NK-92 (cell line): ENCODE results near the gene RNASE12.
"Not testable (repeated sequence)": the region's sequence is repeated elsewhere in the genome, so short reads cannot be mapped to it uniquely, and the experiment has no call there.

Experiments used
- DNase-seq: peaks from one replicate; lab custom pipeline; 2025; ENCODE audit not compliant: unreplicated experiment; lab: John Stamatoyannopoulos, UW

The RNASE12 gene

GRCh38 chr14:20583142-20583541, 8.0 kb downstream of the RNASE12 start:
- no peak for DNase-seq

GRCh38 chr14:20580242-20580641, 10.9 kb downstream of the RNASE12 start:
- DNase-seq, result no peak

GRCh38 chr14:20578784-20579502, 12.2 kb downstream of the RNASE12 start:
- DNase-seq, result no peak

GRCh38 chr14:20578325-20578724, 12.9 kb downstream of the RNASE12 start:
- DNase-seq, result no peak

- not testable (repeated sequence) for DNase-seq
Observed at GRCh38 chr14:20572382-20572990, 18.7 kb downstream of the RNASE12 start.

GRCh38 chr14:20570720-20571119, 20.5 kb downstream of the RNASE12 start:
- DNase-seq, result not testable (repeated sequence)

- DNase-seq, result not testable (repeated sequence)
Observed at GRCh38 chr14:20569865-20570264, 21.3 kb downstream of the RNASE12 start.

GRCh38 chr14:20569066-20569465, 22.1 kb downstream of the RNASE12 start:
- DNase-seq, result no peak

GRCh38 chr14:20568393-20568792, 22.8 kb downstream of the RNASE12 start:
- DNase-seq, result no peak

- DNase-seq, result not testable (repeated sequence)
Observed at GRCh38 chr14:20567199-20567598, 24.0 kb downstream of the RNASE12 start.

- no peak for DNase-seq
Observed at GRCh38 chr14:20564501-20564997, 26.6 kb downstream of the RNASE12 start.

- DNase-seq, result no peak
Observed at GRCh38 chr14:20563971-20564370, 27.2 kb downstream of the RNASE12 start.

GRCh38 chr14:20560961-20561360, 30.2 kb downstream of the RNASE12 start, which contains the start of gene RNASE9:
RNASE9 (minus strand) TSS chr14:20561047.
- DNase-seq, result no peak

- no peak for DNase-seq
Observed at GRCh38 chr14:20559461-20559904, 31.7 kb downstream of the RNASE12 start.

GRCh38 chr14:20557212-20557542, 34.0 kb downstream of the RNASE12 start:
- DNase-seq, result no peak

GRCh38 chr14:20556500-20557211, 34.5 kb downstream of the RNASE12 start:
- no peak for DNase-seq

GRCh38 chr14:20555845-20556244, 35.3 kb downstream of the RNASE12 start:
- DNase-seq, result no peak

- DNase-seq, result no peak
Observed at GRCh38 chr14:20553024-20553423, 38.2 kb downstream of the RNASE12 start.

- DNase-seq, result no peak
Observed at GRCh38 chr14:20551606-20552005, 39.6 kb downstream of the RNASE12 start.

- no peak for DNase-seq
Observed at GRCh38 chr14:20550926-20551325, 40.2 kb downstream of the RNASE12 start.

GRCh38 chr14:20548414-20549158, 42.6 kb downstream of the RNASE12 start:
- no peak for DNase-seq
